ENCODE results near the gene IBSP.

Gene IBSP

GRCh38 chr4:87799301-87800113 lies at the start of gene IBSP:
Gene IBSP, plus strand, starts transcription at chr4:87799554. Its CDS starts 2,808 bp downstream, at chr4:87802362.
- TF ChIP-seq CTCF (IDR thresholded peaks at IDR 0.05; ENCODE audit: low read depth, low read length, missing control alignments) = no peak
- no peak for DNase-seq (ENCODE audit: low read depth)
- in situ Hi-C loops (cut with HindIII; ENCODE audit: low sequenced_read_pairs) = no loop called here
- H3K4me3 ChIP-seq (ENCODE audit: low read depth, low read length) = no peak within 1 kb of the TSS

- DNase-seq (ENCODE audit: low read depth) = no peak
- no peak for TF ChIP-seq CTCF (IDR thresholded peaks at IDR 0.05; ENCODE audit: low read depth, low read length, missing control alignments)
- in situ Hi-C loops (cut with HindIII; ENCODE audit: low sequenced_read_pairs) = no loop called here
Observed at GRCh38 chr4:87749883-87750282, 49.5 kb upstream of the IBSP start.

GRCh38 chr4:87758270-87758669 lies 41.1 kb upstream of the IBSP start:
- in situ Hi-C loops (cut with HindIII; ENCODE audit: low sequenced_read_pairs) = no loop called here
- DNase-seq (ENCODE audit: low read depth) = no peak
- no peak overlapping the region for H3K4me3 ChIP-seq (ENCODE audit: low read depth, low read length)
- no peak for TF ChIP-seq CTCF (IDR thresholded peaks at IDR 0.05; ENCODE audit: low read depth, low read length, missing control alignments)

More at GRCh38 chr4:87749883-87750282, 49.5 kb upstream of the IBSP start:
- no peak overlapping the region for H3K4me3 ChIP-seq (ENCODE audit: low read depth, low read length)

GRCh38 chr4:87762311-87762710 lies 37.0 kb upstream of the IBSP start:
- DNase-seq (ENCODE audit: low read depth) = no peak
- no peak overlapping the region for H3K4me3 ChIP-seq (ENCODE audit: low read depth, low read length)
- in situ Hi-C loops (cut with HindIII; ENCODE audit: low sequenced_read_pairs) = no loop called here
- no peak for TF ChIP-seq CTCF (IDR thresholded peaks at IDR 0.05; ENCODE audit: low read depth, low read length, missing control alignments)

GRCh38 chr4:87781569-87781968 lies 17.8 kb upstream of the IBSP start:
- DNase-seq (ENCODE audit: low read depth) = no peak
- no peak for TF ChIP-seq CTCF (IDR thresholded peaks at IDR 0.05; ENCODE audit: low read depth, low read length, missing control alignments)
- H3K4me3 ChIP-seq (ENCODE audit: low read depth, low read length) = no peak overlapping the region
- in situ Hi-C loops (cut with HindIII; ENCODE audit: low sequenced_read_pairs) = no loop called here

GRCh38 chr4:87783781-87784180 lies 15.6 kb upstream of the IBSP start:
- H3K4me3 ChIP-seq (ENCODE audit: low read depth, low read length) = no peak overlapping the region
- DNase-seq (ENCODE audit: low read depth) = no peak
- TF ChIP-seq CTCF (IDR thresholded peaks at IDR 0.05; ENCODE audit: low read depth, low read length, missing control alignments) = no peak
- in situ Hi-C loops (cut with HindIII; ENCODE audit: low sequenced_read_pairs) = no loop called here

Data from astrocyte of the cerebellum (primary cell).